Activated T-helper 17 cell treated with anti-CD3 and anti-CD28 coated beads, Interleukin-2, amount 50 U/mL, for 72 hours (primary cell): ENCODE data around the gene ART1. TPM values are rescaled to one million over a fixed set of nuclear protein-coding genes. Genes with fewer than 3 reads are reported as not detected.
"Not testable (repeated sequence)": the region's sequence is repeated elsewhere in the genome, so short reads cannot be mapped to it uniquely, and the experiment has no call there.

Experiments
- ATAC-seq: fragments of 150-1000 bp; cut with Tn5 transposase; replicated peaks from 2 replicates; pipeline ENCODE4 v1.10.0; 2021; ENCODE audit warnings: mild to moderate bottlenecking, moderate library complexity
- H3K27ac Mint-ChIP-seq: one replicate; pipeline ENCODE4 v1.8.0; 2022; ENCODE audit warnings: mixed read lengths
- H3K27me3 Mint-ChIP-seq: one replicate; pipeline ENCODE4 v1.8.0; 2022; ENCODE audit warnings: mixed read lengths
- H3K36me3 Mint-ChIP-seq: one replicate; pipeline ENCODE4 v1.8.0; 2022; ENCODE audit warnings: low read depth, mild to moderate bottlenecking, mixed read lengths
- H3K4me1 Mint-ChIP-seq: one replicate; pipeline ENCODE4 v1.8.0; 2022; ENCODE audit warnings: mixed read lengths
- H3K4me3 Mint-ChIP-seq: one replicate; pipeline ENCODE4 v1.8.0; 2022; ENCODE audit warnings: mild to moderate bottlenecking, mixed read lengths
- H3K9me3 Mint-ChIP-seq: one replicate; pipeline ENCODE4 v1.8.0; 2022; ENCODE audit warnings: mixed read lengths
- total RNA-seq, 2 donors: library from RNA; stranded (reverse); gene quantifications; one replicate each; pipeline ENCODE4 v1.2.3, GENCODE V29; 2022

The ART1 gene, protein sequence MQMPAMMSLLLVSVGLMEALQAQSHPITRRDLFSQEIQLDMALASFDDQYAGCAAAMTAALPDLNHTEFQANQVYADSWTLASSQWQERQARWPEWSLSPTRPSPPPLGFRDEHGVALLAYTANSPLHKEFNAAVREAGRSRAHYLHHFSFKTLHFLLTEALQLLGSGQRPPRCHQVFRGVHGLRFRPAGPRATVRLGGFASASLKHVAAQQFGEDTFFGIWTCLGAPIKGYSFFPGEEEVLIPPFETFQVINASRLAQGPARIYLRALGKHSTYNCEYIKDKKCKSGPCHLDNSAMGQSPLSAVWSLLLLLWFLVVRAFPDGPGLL
- total RNA-seq = not detected

DNA sequence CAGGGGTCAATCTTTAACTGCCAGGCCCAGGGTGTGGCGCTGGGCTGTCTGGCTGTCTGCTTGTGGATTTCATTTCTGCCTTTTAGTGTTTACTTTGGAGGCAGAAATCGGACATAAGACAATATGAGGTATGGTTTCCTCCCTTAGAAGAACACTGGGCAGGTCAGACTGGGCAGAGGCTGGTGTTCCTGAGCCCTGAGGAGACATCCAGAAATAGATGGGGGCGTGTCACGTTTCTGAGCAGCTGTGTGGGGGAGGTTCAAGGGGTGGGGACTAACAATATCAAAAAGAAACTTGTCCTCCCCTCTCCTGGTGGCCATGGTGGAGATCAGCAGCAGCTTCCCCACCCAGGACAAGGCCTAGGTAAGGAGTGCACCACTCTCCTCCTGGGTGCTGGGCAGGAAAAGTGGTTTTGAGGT is at the start of gene ART1:
Gene ART1 (plus strand): TSS at position 312 of the 419 bp plus-strand sequence. CDS start 14,086 bp downstream, outside the sequence.
- no peak within 1 kb of the TSS for H3K27ac Mint-ChIP-seq
- H3K9me3 Mint-ChIP-seq = no peaks in the 10 kb centered on the region
- ATAC-seq = no peak
- H3K36me3 Mint-ChIP-seq = no peaks in the 10 kb centered on the region
- H3K27me3 Mint-ChIP-seq = peaks cover 31% of the 10 kb centered on the region
- no peak within 1 kb of the TSS for H3K4me3 Mint-ChIP-seq
- no peaks in the 10 kb centered on the region for H3K4me1 Mint-ChIP-seq

DNA sequence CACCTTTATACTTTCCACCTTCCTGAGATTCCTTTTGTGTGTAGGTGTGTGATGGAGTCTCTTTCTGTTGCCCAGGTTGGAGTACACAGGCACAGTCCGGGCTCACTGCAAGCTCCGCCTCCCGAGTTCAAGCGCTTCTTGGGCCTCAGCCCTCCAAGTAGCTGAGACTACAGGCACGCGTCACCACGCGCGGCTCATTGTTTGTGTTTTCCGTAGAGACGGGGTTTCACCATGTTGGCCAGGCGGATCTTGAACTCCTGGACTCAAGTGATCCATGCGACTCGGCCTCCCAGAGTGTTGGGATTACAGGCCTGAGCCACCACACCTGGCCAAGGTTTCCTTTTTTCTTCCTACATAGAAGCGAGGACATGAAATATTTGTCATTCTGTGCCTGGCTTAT is 47.2 kb upstream of the ART1 start:
- not testable (repeated sequence) for H3K4me3 Mint-ChIP-seq, H3K9me3 Mint-ChIP-seq, H3K27me3 Mint-ChIP-seq, H3K36me3 Mint-ChIP-seq, ATAC-seq, H3K27ac Mint-ChIP-seq, H3K4me1 Mint-ChIP-seq

DNA sequence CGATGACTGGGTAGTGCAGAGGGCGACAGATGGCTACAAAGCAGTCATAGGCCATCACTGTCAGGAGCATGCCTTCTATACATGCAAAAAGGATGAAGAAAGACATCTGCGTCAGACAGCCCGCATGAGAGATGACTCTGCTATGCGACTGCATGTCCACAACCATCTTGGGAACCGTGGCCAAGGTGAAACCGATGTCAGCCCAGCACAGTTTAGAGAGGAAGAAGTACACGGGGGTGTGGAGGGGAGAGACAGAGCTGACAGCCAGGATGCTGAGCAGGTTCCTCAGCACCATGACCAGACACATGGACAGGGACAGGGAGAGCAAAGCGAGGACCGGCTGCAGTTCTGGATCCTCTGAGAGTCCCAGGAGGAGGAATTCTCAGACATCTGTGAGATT is 44.7 kb upstream of the ART1 start:
- H3K27me3 Mint-ChIP-seq, H3K36me3 Mint-ChIP-seq, H3K4me3 Mint-ChIP-seq, H3K9me3 Mint-ChIP-seq, H3K27ac Mint-ChIP-seq, ATAC-seq, H3K4me1 Mint-ChIP-seq: not testable (repeated sequence)

DNA sequence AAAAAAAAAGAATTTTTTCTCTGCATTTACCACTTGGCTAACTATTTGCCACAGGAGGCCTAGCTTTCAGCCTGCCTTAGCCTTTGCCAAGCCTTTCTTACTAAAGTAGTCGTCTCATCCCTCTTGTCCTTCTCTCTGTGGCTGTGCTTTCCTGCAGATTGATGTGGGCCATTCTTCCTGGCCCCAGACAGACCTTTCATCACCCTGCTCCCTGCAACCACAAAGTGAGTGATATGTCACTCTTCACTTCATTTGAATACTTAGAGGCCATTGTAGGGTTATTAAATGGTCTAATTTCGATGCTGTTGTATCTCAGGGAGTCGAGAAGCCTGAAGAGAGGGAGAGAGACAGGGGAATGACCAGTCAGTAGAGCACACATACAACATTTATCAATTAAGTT is 40.8 kb upstream of the ART1 start:
- Mint-ChIP-seq H3K4me1 (no peaks in the 10 kb centered on the region), H3K36me3 (no peaks in the 10 kb centered on the region), H3K27me3 (no peaks in the 10 kb centered on the region), H3K4me3 (no peak overlapping the region), H3K27ac (no peak overlapping the region), H3K9me3 (no peaks in the 10 kb centered on the region)
- ATAC-seq = no peak

DNA sequence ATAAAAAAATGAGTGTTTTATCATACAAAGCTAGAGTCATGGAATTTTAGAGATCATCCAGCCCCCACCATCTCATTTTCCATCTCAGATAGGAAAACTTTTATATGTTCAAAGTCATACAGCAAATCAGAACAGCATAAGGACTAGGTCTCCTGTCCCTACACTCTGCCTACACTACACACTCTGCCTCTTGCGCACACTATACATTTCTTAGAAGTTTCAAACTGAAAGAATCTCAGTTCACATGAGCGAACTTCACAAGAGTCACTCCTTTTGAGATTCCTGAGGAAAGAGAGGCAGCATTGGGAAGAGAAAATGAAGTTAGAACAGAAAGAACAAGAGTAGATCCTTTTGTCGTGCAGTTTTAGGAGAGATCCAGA is 39.7 kb upstream of the ART1 start:
- H3K27me3 Mint-ChIP-seq = no peaks in the 10 kb centered on the region
- H3K9me3 Mint-ChIP-seq = no peaks in the 10 kb centered on the region
- no peak overlapping the region for H3K27ac Mint-ChIP-seq
- H3K36me3 Mint-ChIP-seq = no peaks in the 10 kb centered on the region
- H3K4me3 Mint-ChIP-seq = no peak overlapping the region
- ATAC-seq = no peak
- H3K4me1 Mint-ChIP-seq = no peaks in the 10 kb centered on the region

DNA sequence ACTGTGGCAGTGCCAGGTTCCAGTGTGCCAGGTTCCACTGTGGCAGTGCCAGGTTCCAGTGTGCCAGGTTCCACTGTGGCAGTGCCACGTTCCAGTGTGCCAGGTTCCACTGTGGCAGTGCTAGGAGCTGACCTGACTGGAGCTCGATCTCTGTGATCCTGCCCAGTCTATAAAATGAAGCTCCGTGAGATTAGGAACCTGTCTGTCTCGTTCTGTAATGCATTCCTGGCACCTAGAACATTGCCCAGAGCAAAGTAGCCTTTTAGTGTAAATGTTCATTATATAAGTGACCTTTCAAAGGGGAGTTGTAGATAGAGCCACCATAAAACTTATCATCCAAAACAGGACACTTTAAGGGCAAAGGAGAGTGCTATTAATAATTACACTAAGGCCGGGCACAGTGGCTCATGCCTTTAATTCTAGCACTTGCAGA is 39.1 kb upstream of the ART1 start:
- no peaks in the 10 kb centered on the region for H3K4me1 Mint-ChIP-seq
- no peak overlapping the region for H3K27ac Mint-ChIP-seq
- ATAC-seq = no peak
- H3K4me3 Mint-ChIP-seq = no peak overlapping the region
- no peaks in the 10 kb centered on the region for H3K27me3 Mint-ChIP-seq
- H3K36me3 Mint-ChIP-seq = no peaks in the 10 kb centered on the region
- H3K9me3 Mint-ChIP-seq = no peaks in the 10 kb centered on the region

DNA sequence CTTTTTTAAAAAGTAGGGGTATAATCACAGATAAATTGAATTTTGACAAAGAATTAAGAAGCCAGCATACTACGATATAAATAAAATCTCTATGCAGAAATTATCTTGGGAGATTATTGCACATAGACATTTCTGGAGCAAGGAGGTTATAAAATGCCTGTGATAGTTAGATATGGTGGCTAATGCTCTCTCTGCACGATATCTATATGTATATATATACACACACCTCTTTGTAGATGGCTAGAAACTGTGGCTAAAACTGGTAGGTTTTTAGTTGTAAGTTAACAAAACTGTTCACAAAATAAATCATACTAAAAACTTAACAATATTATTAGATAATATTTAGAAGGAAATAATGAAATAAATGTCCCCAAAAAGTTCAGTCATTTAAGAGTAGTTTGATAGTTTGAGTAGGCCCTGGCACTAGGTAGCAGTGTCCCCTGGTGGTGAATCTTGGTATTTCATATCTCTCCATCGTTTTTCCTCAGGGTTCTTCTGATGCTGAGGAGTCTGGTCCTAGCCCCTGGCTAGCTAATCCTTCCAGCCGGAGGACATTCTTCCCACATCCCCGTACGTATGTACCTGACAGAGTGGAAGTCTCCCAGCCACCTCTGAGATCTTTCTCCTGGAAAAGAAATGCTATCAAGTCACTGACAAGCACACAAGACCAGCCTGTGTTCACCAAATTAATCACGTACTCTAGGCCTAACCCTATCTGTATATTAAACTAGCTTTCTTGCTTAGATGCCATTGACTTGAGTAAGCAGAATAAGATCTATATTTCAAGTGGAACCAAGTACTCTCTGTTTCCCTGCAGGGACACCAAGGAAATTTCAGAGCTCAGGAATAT is 35.3 kb upstream of the ART1 start:
- Mint-ChIP-seq H3K36me3 (no peaks in the 10 kb centered on the region), H3K27me3 (no peaks in the 10 kb centered on the region), H3K4me1 (peaks cover 5% of the 10 kb centered on the region), H3K4me3 (no peak overlapping the region), H3K9me3 (no peaks in the 10 kb centered on the region), H3K27ac (no peak overlapping the region)
- ATAC-seq = peak; percentile 42

DNA sequence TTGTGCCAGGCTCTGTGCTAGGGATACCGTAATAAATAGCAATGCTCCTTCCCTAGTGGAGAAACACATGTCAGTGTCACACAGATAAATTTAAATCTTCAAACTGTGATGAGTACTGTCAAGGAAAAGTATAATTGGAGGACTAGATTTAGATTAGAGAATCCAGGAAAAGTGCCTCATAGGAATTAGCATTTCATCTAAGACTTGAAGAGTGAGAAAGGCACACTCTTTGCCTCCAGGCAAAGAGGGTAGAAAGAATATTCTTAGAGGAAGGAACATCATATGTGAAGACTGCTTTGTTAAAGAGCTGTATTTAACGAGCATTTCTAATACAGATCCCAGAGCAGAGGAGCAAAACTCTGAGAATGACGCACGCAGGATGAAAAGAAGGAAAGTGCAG is 34.1 kb upstream of the ART1 start:
- Mint-ChIP-seq H3K4me1 (peaks cover 7% of the 10 kb centered on the region), H3K27ac (no peak overlapping the region), H3K27me3 (peaks cover 4% of the 10 kb centered on the region), H3K36me3 (no peaks in the 10 kb centered on the region), H3K9me3 (no peaks in the 10 kb centered on the region), H3K4me3 (no peak overlapping the region)
- ATAC-seq = no peak

DNA sequence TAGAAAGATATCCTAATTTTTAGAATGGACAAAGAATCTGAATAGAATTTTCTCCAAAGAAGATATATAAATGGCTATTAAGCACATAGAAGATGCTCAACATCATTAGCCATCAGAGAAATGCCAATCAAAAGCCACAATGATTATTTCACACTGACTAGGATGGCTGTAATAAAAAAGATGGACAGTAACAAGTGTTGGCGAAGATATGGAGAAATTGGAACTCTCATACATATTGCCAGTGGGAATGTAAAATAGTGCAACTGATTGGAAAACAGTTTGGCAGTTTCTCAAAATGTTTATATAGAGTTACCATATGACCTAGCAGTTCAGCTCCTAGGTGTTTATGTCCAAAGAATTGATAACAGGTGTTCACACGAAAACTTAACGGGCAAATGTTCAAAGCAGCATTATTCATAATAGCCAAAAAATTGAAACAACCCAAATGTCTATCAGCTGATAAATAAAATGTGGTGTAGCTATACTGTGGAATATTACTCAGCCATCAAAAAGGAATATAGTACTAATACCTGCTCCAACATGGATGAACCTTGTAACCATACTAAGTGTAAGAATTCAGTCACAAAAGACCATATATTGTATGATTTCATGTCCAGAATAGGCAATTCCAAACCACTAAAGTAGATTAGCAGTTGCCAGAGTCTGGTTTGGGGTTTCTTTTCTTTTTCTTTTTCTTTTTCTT is 32.8 kb upstream of the ART1 start:
- H3K4me1 Mint-ChIP-seq = peaks cover 7% of the 10 kb centered on the region
- H3K9me3 Mint-ChIP-seq = no peaks in the 10 kb centered on the region
- H3K27ac Mint-ChIP-seq = no peak overlapping the region
- ATAC-seq = no peak
- H3K36me3 Mint-ChIP-seq = no peaks in the 10 kb centered on the region
- H3K4me3 Mint-ChIP-seq = no peak overlapping the region
- H3K27me3 Mint-ChIP-seq = peaks cover 4% of the 10 kb centered on the region

DNA sequence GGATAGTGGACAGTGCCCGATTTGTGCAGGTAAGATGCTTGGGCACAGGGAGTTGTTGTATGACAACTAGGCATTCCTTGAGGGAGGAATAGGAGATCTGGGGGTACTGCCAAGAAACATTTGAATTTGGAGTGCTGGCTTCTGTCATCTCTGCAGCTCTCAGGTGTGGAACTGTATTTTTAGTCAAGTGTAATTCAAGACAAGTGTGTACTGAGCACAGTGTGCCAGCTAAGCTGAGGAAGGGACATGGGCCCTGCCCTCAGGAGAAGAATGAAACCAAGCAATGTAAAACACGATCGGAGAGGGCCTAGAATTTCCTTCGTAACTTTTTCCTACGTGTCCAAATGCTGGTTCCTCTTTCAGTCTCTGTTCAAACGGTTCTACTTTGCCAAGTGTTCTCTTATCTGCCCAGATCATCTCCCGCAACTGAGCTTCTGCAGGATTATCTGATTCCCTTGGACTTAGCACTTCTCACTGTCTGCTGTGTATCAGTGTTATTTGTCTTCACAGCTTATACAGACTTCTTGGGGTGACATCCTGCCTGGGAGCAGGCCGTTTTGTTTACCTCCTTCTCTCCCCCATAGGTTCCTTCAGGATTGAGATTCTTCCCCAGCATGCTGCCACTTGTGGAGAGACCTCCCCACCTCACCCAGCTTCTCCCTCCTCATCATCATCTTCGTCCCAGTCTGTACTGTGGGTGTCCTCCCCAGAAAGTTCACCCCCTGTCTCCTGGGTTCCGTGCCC is 30.8 kb upstream of the ART1 start:
- ATAC-seq = peak; percentile 18
- Mint-ChIP-seq H3K9me3 (no peaks in the 10 kb centered on the region), H3K27ac (peak overlapping the region; percentile 28)

DNA sequence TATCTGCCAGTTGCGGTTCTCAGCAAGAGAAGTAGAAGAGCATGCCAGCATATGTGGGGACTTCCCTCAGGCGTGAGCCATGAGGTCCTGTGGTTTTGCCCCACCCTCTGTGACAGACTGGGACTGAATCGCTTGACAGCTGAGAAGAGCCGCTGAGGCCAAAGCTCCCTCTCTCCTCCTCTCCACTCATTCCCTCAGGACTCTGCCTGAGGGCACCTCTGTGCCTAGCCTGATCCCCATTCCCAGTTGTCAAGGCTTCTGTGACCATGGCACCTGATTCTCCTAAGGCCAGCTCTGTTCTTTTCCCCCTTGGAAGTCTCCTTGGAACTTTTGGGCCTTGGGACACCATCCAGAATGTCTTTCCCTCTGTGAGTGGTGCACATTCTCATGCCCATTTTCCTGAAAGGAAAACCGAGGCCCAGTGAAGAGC is 30.2 kb upstream of the ART1 start:
- peaks cover 4% of the 10 kb centered on the region for H3K27me3 Mint-ChIP-seq
- peak overlapping the region; percentile 36 for H3K4me3 Mint-ChIP-seq
- H3K27ac Mint-ChIP-seq = peak overlapping the region; percentile 28
- ATAC-seq = peak; percentile 98
- H3K4me1 Mint-ChIP-seq = peaks cover 7% of the 10 kb centered on the region
- H3K9me3 Mint-ChIP-seq = no peaks in the 10 kb centered on the region
- H3K36me3 Mint-ChIP-seq = no peaks in the 10 kb centered on the region

More for the DNA sequence above, 30.8 kb upstream of the ART1 start:
- Mint-ChIP-seq H3K27me3 (peaks cover 4% of the 10 kb centered on the region), H3K4me1 (peaks cover 7% of the 10 kb centered on the region), H3K4me3 (peak overlapping the region; percentile 36), H3K36me3 (no peaks in the 10 kb centered on the region)

DNA sequence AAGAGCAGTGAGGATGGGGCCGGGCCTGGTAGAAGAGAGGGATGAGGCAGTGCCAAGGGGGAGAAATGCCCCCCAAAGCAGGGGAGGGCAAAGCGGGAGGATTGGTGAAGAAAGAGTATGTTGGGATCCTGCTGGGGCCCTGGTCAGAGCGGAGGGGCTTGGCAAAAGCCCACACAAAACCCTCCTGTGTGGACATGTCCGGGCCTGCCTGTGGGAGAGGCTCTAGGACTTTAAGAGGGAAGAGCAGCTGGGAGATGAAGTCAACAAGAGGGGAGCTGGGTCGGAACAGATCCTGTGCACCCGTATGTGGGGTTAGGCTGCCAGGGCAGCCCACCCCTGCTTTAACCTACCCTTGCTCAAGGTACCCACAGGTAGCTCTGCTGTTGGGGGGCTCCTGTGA is 28.9 kb upstream of the ART1 start:
- Mint-ChIP-seq H3K36me3 (no peaks in the 10 kb centered on the region), H3K9me3 (no peaks in the 10 kb centered on the region), H3K4me1 (peaks cover 7% of the 10 kb centered on the region), H3K27ac (peak overlapping the region; percentile 46), H3K4me3 (no peak overlapping the region), H3K27me3 (peaks cover 4% of the 10 kb centered on the region)
- no peak for ATAC-seq

DNA sequence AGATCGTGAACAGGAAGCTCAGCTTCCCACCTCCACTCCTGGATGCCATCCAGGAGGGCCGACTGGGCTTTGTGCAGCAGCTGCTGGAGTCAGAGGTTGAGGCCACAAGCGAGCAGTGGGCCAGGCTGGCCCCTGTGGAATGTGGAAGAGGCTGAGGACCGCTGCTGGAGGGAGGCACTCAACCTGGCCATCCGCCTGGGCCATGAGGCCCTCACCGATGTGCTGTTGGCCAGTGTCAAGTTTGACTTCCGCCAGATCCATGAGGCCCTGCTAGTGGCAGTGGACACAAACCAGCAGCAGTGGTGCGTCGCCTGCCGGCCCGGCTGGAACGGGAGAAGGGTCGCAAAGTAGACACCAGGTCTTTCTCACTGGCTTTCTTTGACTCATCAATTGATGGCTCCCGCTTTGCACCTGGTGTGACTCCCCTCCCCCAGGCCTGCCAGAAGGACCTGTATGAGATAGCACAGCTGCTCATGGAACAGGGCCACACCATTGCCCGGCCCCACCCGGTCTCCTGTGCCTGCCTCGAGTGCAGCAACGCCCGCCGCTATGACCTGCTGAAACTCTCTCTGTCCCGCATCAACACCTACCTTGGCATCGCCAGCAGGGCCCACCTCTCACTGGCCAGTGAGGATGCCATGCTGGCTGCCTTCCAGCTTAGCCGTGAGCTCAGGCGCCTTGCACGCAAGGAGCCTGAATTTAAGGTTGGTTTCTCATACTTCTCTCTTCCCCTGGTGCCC is 28.0 kb upstream of the ART1 start:
- H3K9me3 Mint-ChIP-seq = no peaks in the 10 kb centered on the region
- peaks cover 7% of the 10 kb centered on the region for H3K4me1 Mint-ChIP-seq
- H3K27ac Mint-ChIP-seq = no peak overlapping the region
- no peaks in the 10 kb centered on the region for H3K36me3 Mint-ChIP-seq
- peaks cover 4% of the 10 kb centered on the region for H3K27me3 Mint-ChIP-seq
- no peak overlapping the region for H3K4me3 Mint-ChIP-seq
- no peak for ATAC-seq
